RWPE1 (cell line): ENCODE data around the gene PARP16.

Experiments
- CTCF ChIA-PET: fragments of 350-600 bp; sonication (Branson Sonifier 250); formaldehyde crosslinking; extraction: SDS; loops from one replicate; lab custom pipeline; 2021; lab: Yijun Ruan, JAX
- POLR2A ChIA-PET: fragments of 400-600 bp; formaldehyde crosslinking; extraction: SDS; loops from one replicate; lab custom pipeline; 2020; ENCODE audit warnings: antibody characterized with exemption; ENCODE audit not compliant: low non-redundant PET; lab: Yijun Ruan, JAX
- DNase-seq: peaks from one replicate; pipeline ENCODE4 v3.0.0; 2012; ENCODE audit warnings: low spot score
- H3K27ac ChIP-seq: fragments of 450-650 bp; 2 replicates; pipeline ENCODE4 v1.5.1; 2017
- TF ChIP-seq, protein P1 (sequence below): fragments of 450-650 bp; conservative IDR thresholded peaks from 2 replicates; pipeline ENCODE4 v1.5.1; 2017; ENCODE audit warnings: low read depth, mild to moderate bottlenecking

The PARP16 gene

DNA sequence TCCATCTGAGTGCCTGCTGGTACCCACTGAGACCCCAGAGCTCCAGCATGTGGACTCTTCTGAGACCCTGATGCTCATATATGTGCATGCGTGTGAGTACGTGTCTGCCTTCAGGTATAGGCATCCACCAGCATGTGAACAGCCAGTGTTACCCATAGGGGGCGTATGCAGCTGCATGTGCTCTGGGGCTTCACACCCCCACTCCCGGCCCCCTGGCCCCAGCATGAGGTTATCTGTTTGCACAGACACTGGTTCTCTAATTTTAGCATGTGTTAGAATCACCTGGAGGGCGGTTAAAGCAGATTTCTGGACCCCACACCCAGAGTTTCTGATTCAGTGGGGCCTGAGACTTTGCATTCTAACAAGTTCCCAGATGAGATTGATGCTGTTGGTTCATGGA lies 74.6 kb downstream of the PARP16 start:
- no peak for DNase-seq
- POLR2A ChIA-PET, result interaction anchor here (0.6 kb wide), 1 partner anchor 72 kb away, joined by 4 read pairs; no protein-coding TSS in a partner anchor
- no peak overlapping the region for H3K27ac ChIP-seq
- TF ChIP-seq, protein P1, sequence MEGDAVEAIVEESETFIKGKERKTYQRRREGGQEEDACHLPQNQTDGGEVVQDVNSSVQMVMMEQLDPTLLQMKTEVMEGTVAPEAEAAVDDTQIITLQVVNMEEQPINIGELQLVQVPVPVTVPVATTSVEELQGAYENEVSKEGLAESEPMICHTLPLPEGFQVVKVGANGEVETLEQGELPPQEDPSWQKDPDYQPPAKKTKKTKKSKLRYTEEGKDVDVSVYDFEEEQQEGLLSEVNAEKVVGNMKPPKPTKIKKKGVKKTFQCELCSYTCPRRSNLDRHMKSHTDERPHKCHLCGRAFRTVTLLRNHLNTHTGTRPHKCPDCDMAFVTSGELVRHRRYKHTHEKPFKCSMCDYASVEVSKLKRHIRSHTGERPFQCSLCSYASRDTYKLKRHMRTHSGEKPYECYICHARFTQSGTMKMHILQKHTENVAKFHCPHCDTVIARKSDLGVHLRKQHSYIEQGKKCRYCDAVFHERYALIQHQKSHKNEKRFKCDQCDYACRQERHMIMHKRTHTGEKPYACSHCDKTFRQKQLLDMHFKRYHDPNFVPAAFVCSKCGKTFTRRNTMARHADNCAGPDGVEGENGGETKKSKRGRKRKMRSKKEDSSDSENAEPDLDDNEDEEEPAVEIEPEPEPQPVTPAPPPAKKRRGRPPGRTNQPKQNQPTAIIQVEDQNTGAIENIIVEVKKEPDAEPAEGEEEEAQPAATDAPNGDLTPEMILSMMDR, result no peak
- CTCF ChIA-PET, result interaction anchor here (0.6 to 1.3 kb wide), 2 partner anchors 59 to 754 kb away, joined by 3 to 4 read pairs; no protein-coding TSS in a partner anchor

DNA sequence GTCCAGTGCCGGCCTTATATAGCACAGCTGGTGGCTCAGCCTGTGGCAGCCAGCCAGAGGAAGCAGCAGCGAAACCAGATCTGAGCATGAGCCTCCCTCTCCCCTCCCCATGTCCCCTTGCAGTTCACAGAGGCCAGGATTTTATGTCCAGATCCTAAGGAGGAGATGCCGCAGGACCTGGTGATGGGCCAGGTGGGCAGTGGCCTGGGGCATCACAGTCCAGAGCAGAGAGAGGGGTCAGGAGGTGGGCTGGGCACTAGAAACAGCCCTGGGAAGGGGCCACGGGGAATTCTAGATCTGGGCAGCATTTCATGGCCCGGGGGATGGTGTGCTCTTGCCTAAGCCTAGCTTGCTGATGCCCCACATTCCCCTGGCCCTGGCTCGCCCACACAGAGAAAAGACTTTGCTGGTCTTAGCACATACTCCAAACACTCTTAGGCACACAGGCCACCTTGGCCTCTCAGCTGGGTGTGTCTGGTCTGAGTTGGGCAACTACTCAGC lies 75.2 kb downstream of the PARP16 start:
- TF ChIP-seq, protein P1, result no peak
- POLR2A ChIA-PET, result interaction anchor here (0.6 kb wide), 1 partner anchor 71 kb away, joined by 4 read pairs; no protein-coding TSS in a partner anchor
- DNase-seq, result no peak
- CTCF ChIA-PET, result interaction anchor here (0.6 to 1.3 kb wide), 3 partner anchors 45 to 159 kb away, joined by 3 to 5 read pairs (median 3); no protein-coding TSS in a partner anchor
- no peak overlapping the region for H3K27ac ChIP-seq

DNA sequence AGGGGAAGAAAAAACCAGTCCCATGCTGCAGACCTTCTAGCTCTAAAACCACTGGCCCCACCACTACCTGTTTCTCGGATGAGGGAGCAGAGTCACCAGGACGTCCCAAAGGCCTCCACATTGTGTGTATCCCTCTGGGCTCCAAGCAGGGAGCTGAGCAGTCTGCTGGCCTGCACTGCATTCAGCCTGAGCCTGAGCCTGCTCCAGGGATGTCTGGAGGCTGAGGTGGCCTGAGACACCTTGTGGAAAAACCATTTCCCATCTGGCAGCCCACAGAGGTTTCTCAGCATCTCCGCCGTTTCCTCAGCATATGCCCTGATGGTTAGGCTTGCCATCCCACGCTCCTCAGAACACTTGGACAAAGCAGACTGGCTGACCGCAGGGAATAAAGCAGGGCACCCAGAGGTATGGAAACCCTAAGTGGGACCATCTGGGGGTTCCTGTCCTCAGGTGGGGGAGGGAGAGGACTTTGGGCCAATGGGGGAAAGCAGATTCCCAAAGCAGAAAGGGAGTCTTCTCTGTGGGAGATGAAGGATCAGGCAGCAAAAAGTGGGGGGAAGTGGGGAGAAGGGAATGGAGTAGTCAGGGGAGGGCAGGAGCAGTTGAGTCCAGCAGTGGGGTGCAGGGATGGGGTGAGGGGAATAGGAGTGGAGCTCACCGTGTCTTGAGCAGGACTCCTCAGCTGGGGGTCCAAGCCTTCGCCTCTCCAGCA lies 75.8 kb downstream of the PARP16 start, which contains the start of gene CILP:
TSS of gene CILP (minus strand) at position 704 of the 712 bp plus-strand sequence. CDS start 1,718 bp downstream, outside the sequence.
- DNase-seq, result no peak
- no peak within 1 kb of the TSS for H3K27ac ChIP-seq
- CTCF ChIA-PET, result interaction anchor here (0.6 to 1.3 kb wide), 3 partner anchors 45 to 159 kb away, joined by 3 to 5 read pairs (median 3); no protein-coding TSS in a partner anchor
- POLR2A ChIA-PET, result no interaction called here
- TF ChIP-seq, protein P1, result no peak

DNA sequence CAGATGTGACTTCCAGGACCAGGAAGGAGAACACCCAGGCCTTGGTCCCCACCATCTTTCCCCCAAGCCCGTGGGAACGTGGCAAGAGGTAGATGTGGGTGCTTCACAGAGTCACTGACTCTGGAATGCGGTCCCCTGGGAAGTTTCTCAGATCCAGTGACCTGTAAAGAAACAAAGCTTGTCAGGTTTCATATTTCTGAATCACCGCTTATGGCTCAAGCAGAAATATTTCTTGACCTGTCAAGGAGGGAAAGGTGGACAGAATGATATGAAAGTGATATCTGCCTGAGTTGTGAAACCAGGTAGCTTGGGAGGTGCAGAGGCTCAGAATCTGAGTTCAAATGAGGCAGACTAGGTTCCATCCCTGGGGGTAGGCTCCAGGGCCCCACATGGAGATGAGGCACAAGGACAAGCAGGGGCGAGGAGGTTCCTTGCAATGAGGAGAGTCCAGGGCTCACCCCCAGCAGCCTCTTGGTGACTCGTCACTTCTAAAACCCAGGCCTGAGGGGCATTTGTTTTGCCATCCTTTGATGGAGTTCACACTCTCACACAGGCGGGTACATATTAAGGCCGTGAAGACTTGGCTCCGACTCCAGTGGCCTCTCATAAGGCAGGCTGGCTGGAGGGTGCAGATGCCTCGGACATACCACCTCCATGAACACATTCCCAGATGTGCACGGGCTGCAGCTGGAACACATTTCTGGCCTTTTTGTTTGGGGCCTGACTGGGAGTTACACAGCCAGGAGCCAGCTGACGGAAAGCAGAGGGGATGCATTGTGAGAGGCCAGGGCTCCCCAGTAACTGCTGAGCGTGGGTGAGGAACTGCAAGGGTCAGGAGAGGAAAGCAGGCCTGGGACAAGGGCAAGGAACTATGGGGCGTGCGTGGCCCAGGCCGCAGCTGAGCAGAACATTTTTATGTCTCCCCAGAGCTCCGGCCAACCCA lies 76.7 kb downstream of the PARP16 start:
- POLR2A ChIA-PET, result no interaction called here
- CTCF ChIA-PET, result interaction anchor here (1.0 to 1.1 kb wide), 2 partner anchors 25 to 64 kb away, joined by 3 read pairs; partner anchors contain the start of gene CLPX
- no peak for DNase-seq
- TF ChIP-seq, protein P1, result no peak
- no peak overlapping the region for H3K27ac ChIP-seq

DNA sequence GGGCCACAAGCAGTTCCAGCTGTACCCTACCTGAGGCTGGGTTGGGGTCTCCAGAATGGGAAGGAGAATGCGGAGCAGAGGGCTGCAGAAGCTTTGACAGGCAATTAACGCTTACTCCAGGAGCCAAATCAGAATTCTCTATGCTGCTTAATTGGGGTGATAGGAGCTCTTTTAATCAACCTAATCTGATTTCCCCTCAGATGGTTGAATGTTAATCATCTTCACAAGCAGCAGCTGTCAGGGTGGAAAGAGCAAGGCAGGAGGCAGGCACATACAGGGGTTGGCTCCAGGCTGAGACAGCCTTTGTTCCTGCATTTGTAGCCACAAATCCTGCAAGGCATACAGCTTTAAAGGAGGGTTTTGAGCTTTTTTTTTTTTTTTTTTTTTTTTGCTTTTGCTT lies 78.0 kb downstream of the PARP16 start:
- CTCF ChIA-PET, result interaction anchor here (0.6 to 1.0 kb wide), 4 partner anchors 15 to 190 kb away, joined by 3 read pairs; no protein-coding TSS in a partner anchor
- POLR2A ChIA-PET, result no interaction called here
- H3K27ac ChIP-seq, result no peak overlapping the region
- TF ChIP-seq, protein P1, result no peak
- no peak for DNase-seq
